Glutamatergic neuron (in vitro differentiated cells): ENCODE measurements around the gene FCRLA. TPM values are rescaled to one million over a fixed set of nuclear protein-coding genes. Genes with fewer than 3 reads are reported as not detected.

Experiments
- DNase-seq: peaks from one replicate; pipeline ENCODE4 v3.0.0; 2022
- H3K27ac Mint-ChIP-seq: one replicate; pipeline ENCODE4 v1.8.0; 2020; ENCODE audit warnings: mild to moderate bottlenecking, mixed read lengths, inconsistent platforms; ENCODE audit not compliant: unreplicated experiment
- H3K27me3 Mint-ChIP-seq: one replicate; pipeline ENCODE4 v1.8.0; 2020; ENCODE audit warnings: mild to moderate bottlenecking, moderate library complexity, mixed read lengths, inconsistent platforms; ENCODE audit not compliant: unreplicated experiment
- H3K36me3 Mint-ChIP-seq: one replicate; pipeline ENCODE4 v1.8.0; 2020; ENCODE audit warnings: mild to moderate bottlenecking, mixed read lengths, inconsistent platforms; ENCODE audit not compliant: unreplicated experiment
- H3K4me1 Mint-ChIP-seq: one replicate; pipeline ENCODE4 v1.8.0; 2020; ENCODE audit warnings: mild to moderate bottlenecking, low read depth, mixed read lengths, inconsistent platforms; ENCODE audit not compliant: unreplicated experiment
- H3K4me3 Mint-ChIP-seq: one replicate; pipeline ENCODE4 v1.8.0; 2020; ENCODE audit warnings: mild to moderate bottlenecking, mixed read lengths, inconsistent platforms; ENCODE audit not compliant: unreplicated experiment
- H3K9me3 Mint-ChIP-seq: one replicate; pipeline ENCODE4 v1.8.0; 2020; ENCODE audit warnings: mild to moderate bottlenecking, moderate library complexity, mixed read lengths, inconsistent platforms; ENCODE audit not compliant: unreplicated experiment
- CTCF ChIP-seq: fragments of 200-600 bp; sonication (generic); IDR thresholded peaks from one replicate; pipeline ENCODE4 v1.5.0; 2021; ENCODE audit not compliant: partially characterized antibody, unreplicated experiment
- total RNA-seq: library from RNA; stranded (reverse); fragmentation: NEBNext Ultra II Directional; extraction: Animal tissue kit (Norgen Biotek cat#: 25700); gene quantifications from one replicate; pipeline ENCODE4 v1.2.1, GENCODE V29; 2021; ENCODE audit not compliant: unreplicated experiment

FCRLA gene
- total RNA-seq, 1 donor from 2014 or later: 0.39 TPM

- H3K27ac Mint-ChIP-seq: no peak overlapping the region
- H3K4me1 Mint-ChIP-seq: peaks cover 5% of the 10 kb centered on the region
- H3K36me3 Mint-ChIP-seq: no peaks in the 10 kb centered on the region
- H3K27me3 Mint-ChIP-seq: peaks cover 9% of the 10 kb centered on the region
- H3K9me3 Mint-ChIP-seq: peaks cover 5% of the 10 kb centered on the region
- peak overlapping the region; percentile 92 for H3K4me3 Mint-ChIP-seq
- no peak for DNase-seq
- no peak for TF ChIP-seq CTCF
Observed at GRCh38 chr1:161728376-161729226, 21.6 kb downstream of the FCRLA start.

GRCh38 chr1:161730050-161730564 lies 23.1 kb downstream of the FCRLA start:
- H3K27me3 Mint-ChIP-seq: peaks cover 9% of the 10 kb centered on the region
- H3K27ac Mint-ChIP-seq: no peak overlapping the region
- no peaks in the 10 kb centered on the region for H3K36me3 Mint-ChIP-seq
- H3K4me3 Mint-ChIP-seq: no peak overlapping the region
- TF ChIP-seq CTCF: no peak
- peaks cover 5% of the 10 kb centered on the region for H3K4me1 Mint-ChIP-seq
- no peak for DNase-seq
- peaks cover 5% of the 10 kb centered on the region for H3K9me3 Mint-ChIP-seq

- no peak for DNase-seq
- H3K27ac Mint-ChIP-seq: no peak overlapping the region
- peaks cover 3% of the 10 kb centered on the region for H3K9me3 Mint-ChIP-seq
- H3K4me3 Mint-ChIP-seq: no peak overlapping the region
- H3K4me1 Mint-ChIP-seq: no peaks in the 10 kb centered on the region
- no peak for TF ChIP-seq CTCF
- H3K27me3 Mint-ChIP-seq: peaks cover 3% of the 10 kb centered on the region
- no peaks in the 10 kb centered on the region for H3K36me3 Mint-ChIP-seq
Observed at GRCh38 chr1:161731241-161731640, 24.2 kb downstream of the FCRLA start.

- H3K36me3 Mint-ChIP-seq: no peaks in the 10 kb centered on the region
- no peak for DNase-seq
- peaks cover 3% of the 10 kb centered on the region for H3K9me3 Mint-ChIP-seq
- peaks cover 3% of the 10 kb centered on the region for H3K27me3 Mint-ChIP-seq
- no peak for TF ChIP-seq CTCF
- H3K4me3 Mint-ChIP-seq: no peak overlapping the region
- H3K4me1 Mint-ChIP-seq: no peaks in the 10 kb centered on the region
- no peak overlapping the region for H3K27ac Mint-ChIP-seq
Observed at GRCh38 chr1:161731981-161732718, 25.1 kb downstream of the FCRLA start.
